ENCODE results near the gene PARG.

Gene PARG

DNA sequence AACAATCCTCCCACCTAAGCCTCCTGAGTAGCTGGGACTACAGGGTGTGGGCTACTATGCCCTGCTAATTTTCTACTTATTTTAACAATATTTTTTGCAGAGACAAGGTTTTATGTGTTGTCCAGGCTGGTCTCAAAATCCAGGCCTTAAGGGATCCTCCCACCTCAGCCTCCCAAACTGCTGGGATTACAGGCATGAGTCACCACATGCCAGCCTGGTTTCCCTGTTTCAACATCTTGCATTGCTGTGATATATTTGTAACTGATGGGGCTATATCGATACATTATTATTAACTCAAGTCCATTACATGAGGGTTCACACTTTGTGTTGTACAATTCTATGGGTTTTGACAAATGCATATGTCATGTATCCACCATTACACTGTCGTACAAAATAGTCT, 137.8 kb downstream of the PARG start:
- no peaks in the 10 kb centered on the region for H3K4me1 ChIP-seq (ENCODE audit: insufficient read depth, poor library complexity, severe bottlenecking)
- TF ChIP-seq, protein P1, sequence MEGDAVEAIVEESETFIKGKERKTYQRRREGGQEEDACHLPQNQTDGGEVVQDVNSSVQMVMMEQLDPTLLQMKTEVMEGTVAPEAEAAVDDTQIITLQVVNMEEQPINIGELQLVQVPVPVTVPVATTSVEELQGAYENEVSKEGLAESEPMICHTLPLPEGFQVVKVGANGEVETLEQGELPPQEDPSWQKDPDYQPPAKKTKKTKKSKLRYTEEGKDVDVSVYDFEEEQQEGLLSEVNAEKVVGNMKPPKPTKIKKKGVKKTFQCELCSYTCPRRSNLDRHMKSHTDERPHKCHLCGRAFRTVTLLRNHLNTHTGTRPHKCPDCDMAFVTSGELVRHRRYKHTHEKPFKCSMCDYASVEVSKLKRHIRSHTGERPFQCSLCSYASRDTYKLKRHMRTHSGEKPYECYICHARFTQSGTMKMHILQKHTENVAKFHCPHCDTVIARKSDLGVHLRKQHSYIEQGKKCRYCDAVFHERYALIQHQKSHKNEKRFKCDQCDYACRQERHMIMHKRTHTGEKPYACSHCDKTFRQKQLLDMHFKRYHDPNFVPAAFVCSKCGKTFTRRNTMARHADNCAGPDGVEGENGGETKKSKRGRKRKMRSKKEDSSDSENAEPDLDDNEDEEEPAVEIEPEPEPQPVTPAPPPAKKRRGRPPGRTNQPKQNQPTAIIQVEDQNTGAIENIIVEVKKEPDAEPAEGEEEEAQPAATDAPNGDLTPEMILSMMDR (IDR thresholded peaks at IDR 0.05; ENCODE audit: poor library complexity, severe bottlenecking) = no peak
- DNase-seq (ENCODE audit: low spot score) = no peak
- H3K36me3 ChIP-seq (ENCODE audit: low read depth) = no peaks in the 10 kb centered on the region
- no peak overlapping the region for H3K4me3 ChIP-seq (ENCODE audit: severe bottlenecking)
- no peak for ATAC-seq (ENCODE audit: low read depth)
- no peak overlapping the region for H3K27ac ChIP-seq (ENCODE audit: poor library complexity, severe bottlenecking)
- H3K9me3 ChIP-seq (ENCODE audit: severe bottlenecking) = no peaks in the 10 kb centered on the region
- H3K27me3 ChIP-seq (ENCODE audit: insufficient read depth, poor library complexity, severe bottlenecking) = no peaks in the 10 kb centered on the region

DNA sequence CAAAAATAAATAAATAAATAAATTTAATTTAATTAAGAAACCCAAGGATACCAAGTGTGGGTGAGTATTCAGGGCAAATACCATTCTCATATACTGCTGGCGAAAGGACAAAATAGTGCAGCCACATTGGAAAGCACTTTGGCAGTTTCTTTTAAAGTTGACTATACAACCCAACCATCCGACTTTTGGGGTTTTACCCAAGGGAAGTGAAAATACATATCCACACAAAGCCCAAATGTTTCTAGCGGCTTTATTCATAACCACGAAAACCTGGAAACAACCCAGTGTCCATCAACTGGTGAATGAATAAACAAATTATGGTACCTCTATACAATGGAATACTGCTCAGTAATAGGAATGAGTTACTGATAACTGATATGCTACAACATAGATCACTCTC, 143.6 kb downstream of the PARG start:
- no peaks in the 10 kb centered on the region for H3K27me3 ChIP-seq (ENCODE audit: insufficient read depth, poor library complexity, severe bottlenecking)
- H3K9me3 ChIP-seq (ENCODE audit: severe bottlenecking) = no peaks in the 10 kb centered on the region
- H3K36me3 ChIP-seq (ENCODE audit: low read depth) = no peaks in the 10 kb centered on the region
- TF ChIP-seq, protein P1 (IDR thresholded peaks at IDR 0.05; ENCODE audit: poor library complexity, severe bottlenecking) = no peak
- no peak overlapping the region for H3K27ac ChIP-seq (ENCODE audit: poor library complexity, severe bottlenecking)
- no peaks in the 10 kb centered on the region for H3K4me1 ChIP-seq (ENCODE audit: insufficient read depth, poor library complexity, severe bottlenecking)
- H3K4me3 ChIP-seq (ENCODE audit: severe bottlenecking) = no peak overlapping the region
- DNase-seq (ENCODE audit: low spot score) (no peak), ATAC-seq (ENCODE audit: low read depth) (no peak)

DNA sequence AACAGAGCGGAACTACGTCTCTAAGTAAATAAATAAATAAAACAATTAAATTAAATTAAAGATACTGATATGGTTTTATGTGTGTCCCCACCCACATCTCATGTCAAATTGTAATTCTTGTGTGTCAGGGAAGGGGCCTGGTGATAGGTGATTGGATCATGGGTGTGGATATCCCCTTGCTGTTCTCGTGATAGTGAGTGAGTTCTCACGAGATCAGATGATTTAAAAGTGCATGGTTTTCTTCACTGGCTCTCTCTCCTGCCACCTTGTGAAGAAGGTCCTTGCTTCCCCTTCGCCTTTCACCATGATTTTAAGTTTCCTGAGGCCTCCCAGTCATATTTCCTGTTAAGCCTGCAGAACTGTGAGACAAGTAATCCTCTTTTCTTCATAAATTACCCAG, 150.7 kb downstream of the PARG start:
- TF ChIP-seq, protein P1 (IDR thresholded peaks at IDR 0.05; ENCODE audit: poor library complexity, severe bottlenecking) = no peak
- no peak for DNase-seq (ENCODE audit: low spot score)
- ATAC-seq (ENCODE audit: low read depth) = no peak

DNA sequence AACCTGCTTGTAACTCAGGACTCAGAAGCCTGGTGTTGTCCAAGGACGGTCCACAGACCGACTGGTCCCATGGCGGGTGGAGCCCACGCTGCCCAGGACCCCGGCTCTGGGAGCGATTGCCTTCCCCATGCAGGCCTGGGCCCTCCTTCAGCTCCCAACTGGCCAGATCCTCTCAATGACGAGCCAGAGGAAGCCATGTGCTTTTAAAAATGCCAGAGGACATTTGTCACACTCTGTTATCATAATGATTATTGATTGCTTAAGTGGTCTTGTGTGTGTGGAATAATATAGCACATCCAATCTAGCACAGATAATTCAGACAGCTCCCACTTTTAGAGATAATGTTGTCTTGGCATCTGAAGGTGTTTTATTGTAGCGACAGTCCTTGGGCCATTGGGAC, 157.1 kb downstream of the PARG start:
- Histone ChIP-seq H3K4me3 (ENCODE audit: severe bottlenecking) (no peak overlapping the region), H3K27ac (ENCODE audit: poor library complexity, severe bottlenecking) (no peak overlapping the region), H3K9me3 (ENCODE audit: severe bottlenecking) (no peaks in the 10 kb centered on the region), H3K27me3 (ENCODE audit: insufficient read depth, poor library complexity, severe bottlenecking) (no peaks in the 10 kb centered on the region), H3K4me1 (ENCODE audit: insufficient read depth, poor library complexity, severe bottlenecking) (no peaks in the 10 kb centered on the region), H3K36me3 (ENCODE audit: low read depth) (no peaks in the 10 kb centered on the region)
- DNase-seq (ENCODE audit: low spot score) = no peak
- no peak for ATAC-seq (ENCODE audit: low read depth)
- TF ChIP-seq, protein P1 (IDR thresholded peaks at IDR 0.05; ENCODE audit: poor library complexity, severe bottlenecking) = no peak

More for the DNA sequence above, 150.7 kb downstream of the PARG start:
- Histone ChIP-seq H3K4me1 (ENCODE audit: insufficient read depth, poor library complexity, severe bottlenecking) (no peaks in the 10 kb centered on the region), H3K9me3 (ENCODE audit: severe bottlenecking) (no peaks in the 10 kb centered on the region), H3K27me3 (ENCODE audit: insufficient read depth, poor library complexity, severe bottlenecking) (no peaks in the 10 kb centered on the region), H3K27ac (ENCODE audit: poor library complexity, severe bottlenecking) (no peak overlapping the region), H3K4me3 (ENCODE audit: severe bottlenecking) (no peak overlapping the region), H3K36me3 (ENCODE audit: low read depth) (no peaks in the 10 kb centered on the region)

DNA sequence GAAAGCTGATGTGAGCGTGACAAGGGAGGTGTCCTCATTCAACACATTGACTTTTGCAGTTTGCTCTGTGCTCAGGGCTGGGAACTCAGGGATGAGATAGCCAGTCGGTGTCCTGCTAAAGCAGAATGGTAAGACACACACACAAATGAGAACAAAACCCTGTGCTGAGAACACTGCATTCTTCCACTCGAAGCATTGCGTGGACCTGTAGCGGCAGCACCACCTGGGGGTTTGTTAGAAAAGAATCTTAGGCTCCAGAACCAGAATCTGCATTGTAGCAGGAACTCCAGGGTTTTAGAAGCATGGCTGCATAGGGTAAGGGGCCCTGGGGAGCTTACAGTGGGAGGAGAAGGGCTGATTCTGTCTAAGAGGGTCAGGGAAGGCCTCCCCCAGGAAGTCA, 158.2 kb downstream of the PARG start:
- no peaks in the 10 kb centered on the region for H3K4me1 ChIP-seq (ENCODE audit: insufficient read depth, poor library complexity, severe bottlenecking)
- H3K9me3 ChIP-seq (ENCODE audit: severe bottlenecking) = no peaks in the 10 kb centered on the region
- TF ChIP-seq, protein P1 (IDR thresholded peaks at IDR 0.05; ENCODE audit: poor library complexity, severe bottlenecking) = no peak
- no peak overlapping the region for H3K4me3 ChIP-seq (ENCODE audit: severe bottlenecking)
- H3K36me3 ChIP-seq (ENCODE audit: low read depth) = no peaks in the 10 kb centered on the region
- DNase-seq (ENCODE audit: low spot score) (no peak), ATAC-seq (ENCODE audit: low read depth) (no peak)
- H3K27ac ChIP-seq (ENCODE audit: poor library complexity, severe bottlenecking) = no peak overlapping the region
- no peaks in the 10 kb centered on the region for H3K27me3 ChIP-seq (ENCODE audit: insufficient read depth, poor library complexity, severe bottlenecking)
